OCI-LY1 (cell line): ENCODE data around the gene CFAP74.
A peak's percentile ranks its signal among the peaks of the same experiment; 100 is the strongest.

Source experiments
- H2AFZ ChIP-seq: fragments of 200-600 bp; sonication (generic), shearing (Covaris generic); 2 replicates; pipeline ENCODE4 v1.6.0; 2014; ENCODE audit warnings: antibody characterized with exemption, mild to moderate bottlenecking, low read length
- H3F3A ChIP-seq: fragments of 200-600 bp; sonication (generic), shearing (Covaris generic); 2 replicates; pipeline ENCODE4 v1.6.0; 2014; ENCODE audit warnings: mild to moderate bottlenecking, antibody characterized with exemption, low read length, moderate library complexity; ENCODE audit not compliant: insufficient read depth
- H3K27ac ChIP-seq: fragments of 200-600 bp; sonication (generic); 2 replicates; pipeline ENCODE4 v1.5.1; 2014; ENCODE audit warnings: low read length, mixed run types, mild to moderate bottlenecking, low read depth; ENCODE audit not compliant: poor library complexity, severe bottlenecking
- H3K27me3 ChIP-seq: fragments of 200-600 bp; sonication (generic); 2 replicates; pipeline ENCODE4 v1.6.0; 2014; ENCODE audit warnings: antibody characterized with exemption, mild to moderate bottlenecking, low read length, moderate library complexity; ENCODE audit not compliant: insufficient read depth
- H3K36me3 ChIP-seq: fragments of 200-600 bp; sonication (generic); 2 replicates; pipeline ENCODE4 v1.6.1; 2014; ENCODE audit warnings: mild to moderate bottlenecking, antibody characterized with exemption, low read length, moderate library complexity, mixed read lengths; ENCODE audit not compliant: insufficient read depth
- H3K4me1 ChIP-seq: fragments of 200-600 bp; sonication (generic); 2 replicates; pipeline ENCODE4 v1.5.1; 2014; ENCODE audit warnings: mild to moderate bottlenecking, low read length, moderate library complexity; ENCODE audit not compliant: insufficient read depth, severe bottlenecking
- H3K4me2 ChIP-seq: fragments of 200-600 bp; sonication (generic), shearing (Covaris generic); 2 replicates; pipeline ENCODE4 v1.6.1; 2014; ENCODE audit warnings: low read length
- H3K4me3 ChIP-seq: fragments of 200-600 bp; sonication (generic); 2 replicates; pipeline ENCODE4 v1.5.1; 2014; ENCODE audit warnings: low read length, low read depth, mild to moderate bottlenecking, mixed read lengths; ENCODE audit not compliant: poor library complexity, severe bottlenecking
- H3K79me2 ChIP-seq: fragments of 200-600 bp; shearing (Covaris generic); 2 replicates; pipeline ENCODE4 v1.6.1; 2016; ENCODE audit warnings: mixed run types, low read length, mixed read lengths; ENCODE audit not compliant: insufficient read depth
- H3K9ac ChIP-seq: fragments of 200-600 bp; sonication (generic), shearing (Covaris generic); 2 replicates; pipeline ENCODE4 v1.6.1; 2014; ENCODE audit warnings: mild to moderate bottlenecking, low read length, mixed read lengths
- H3K9me2 ChIP-seq: fragments of 200-600 bp; sonication (generic), shearing (Covaris generic); 2 replicates; pipeline ENCODE4 v1.6.1; 2014; ENCODE audit warnings: low read depth, mild to moderate bottlenecking, low read length, mixed read lengths
- H3K9me3 ChIP-seq: fragments of 200-600 bp; shearing (Covaris generic); 2 replicates; pipeline ENCODE4 v1.6.1; 2014; ENCODE audit warnings: low read length, mixed read lengths
- H4K20me1 ChIP-seq: fragments of 200-600 bp; sonication (generic), shearing (Covaris generic); 2 replicates; pipeline ENCODE4 v1.6.0; 2016; ENCODE audit warnings: mild to moderate bottlenecking, low read length; ENCODE audit not compliant: insufficient read depth
- EZH2 ChIP-seq: fragments of 200-600 bp; sonication (generic), shearing (Covaris generic); IDR thresholded peaks from 2 replicates; pipeline ENCODE4 v1.8.0; 2017; ENCODE audit warnings: borderline replicate concordance, mixed run types, mild to moderate bottlenecking, antibody characterized with exemption, low read length, moderate library complexity, mixed read lengths
- TF ChIP-seq, protein P1 (sequence below): fragments of 200-600 bp; sonication (generic), shearing (Covaris generic); IDR thresholded peaks from 2 replicates; pipeline ENCODE4 v1.5.1; 2017; ENCODE audit warnings: mild to moderate bottlenecking, antibody characterized with exemption, low read length, moderate library complexity, mixed read lengths

CFAP74 gene

DNA sequence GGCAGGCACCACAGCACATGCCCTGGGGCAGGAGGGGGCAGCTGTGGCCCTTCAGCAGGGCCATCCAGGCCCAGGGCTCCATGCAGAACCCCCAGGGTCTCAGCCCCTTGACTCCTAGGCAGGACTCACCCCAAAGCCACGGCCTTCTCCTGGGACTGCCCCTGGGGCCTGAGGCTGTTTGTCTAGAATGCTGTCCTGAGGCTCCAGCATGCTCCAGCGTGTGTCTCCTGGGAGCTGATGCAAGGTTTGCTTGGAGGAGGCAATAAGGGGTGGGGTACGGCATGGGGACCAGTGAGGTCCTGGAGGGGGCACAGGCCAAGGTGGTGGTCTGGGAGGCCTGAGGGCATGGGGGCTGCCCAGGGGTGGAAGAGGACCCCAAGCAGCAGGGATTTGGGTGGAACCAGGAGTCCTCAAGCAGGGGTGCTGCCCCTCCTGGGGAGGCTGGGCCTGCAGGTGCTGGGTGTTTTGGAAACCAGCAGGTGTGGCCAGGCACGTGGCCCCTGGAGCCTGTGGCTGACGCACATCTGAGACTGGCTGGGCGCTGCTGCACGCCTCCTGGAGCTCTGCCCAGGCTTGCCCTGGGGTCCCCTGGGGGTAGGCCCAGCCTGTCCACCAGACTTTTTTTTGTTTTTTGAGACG lies 96.4 kb downstream of the CFAP74 start:
- H3K27me3 ChIP-seq, result no peaks in the 10 kb centered on the region
- H3K4me3 ChIP-seq, result no peak overlapping the region
- H2AFZ ChIP-seq, result no peak overlapping the region
- TF ChIP-seq, protein P1, sequence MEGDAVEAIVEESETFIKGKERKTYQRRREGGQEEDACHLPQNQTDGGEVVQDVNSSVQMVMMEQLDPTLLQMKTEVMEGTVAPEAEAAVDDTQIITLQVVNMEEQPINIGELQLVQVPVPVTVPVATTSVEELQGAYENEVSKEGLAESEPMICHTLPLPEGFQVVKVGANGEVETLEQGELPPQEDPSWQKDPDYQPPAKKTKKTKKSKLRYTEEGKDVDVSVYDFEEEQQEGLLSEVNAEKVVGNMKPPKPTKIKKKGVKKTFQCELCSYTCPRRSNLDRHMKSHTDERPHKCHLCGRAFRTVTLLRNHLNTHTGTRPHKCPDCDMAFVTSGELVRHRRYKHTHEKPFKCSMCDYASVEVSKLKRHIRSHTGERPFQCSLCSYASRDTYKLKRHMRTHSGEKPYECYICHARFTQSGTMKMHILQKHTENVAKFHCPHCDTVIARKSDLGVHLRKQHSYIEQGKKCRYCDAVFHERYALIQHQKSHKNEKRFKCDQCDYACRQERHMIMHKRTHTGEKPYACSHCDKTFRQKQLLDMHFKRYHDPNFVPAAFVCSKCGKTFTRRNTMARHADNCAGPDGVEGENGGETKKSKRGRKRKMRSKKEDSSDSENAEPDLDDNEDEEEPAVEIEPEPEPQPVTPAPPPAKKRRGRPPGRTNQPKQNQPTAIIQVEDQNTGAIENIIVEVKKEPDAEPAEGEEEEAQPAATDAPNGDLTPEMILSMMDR, result no peak; the same call in 1 of the 2 replicates
- no peak for TF ChIP-seq EZH2
- H3K79me2 ChIP-seq, result no peaks in the 10 kb centered on the region
- H3K4me1 ChIP-seq, result peaks cover 35% of the 10 kb centered on the region
- no peaks in the 10 kb centered on the region for H3K36me3 ChIP-seq
- H3K4me2 ChIP-seq, result peak overlapping the region; percentile 12; the same call in 1 of the 2 replicates
- peak overlapping the region; percentile 99 for H3K27ac ChIP-seq
- H3K9me3 ChIP-seq, result 0 out of 2 replicates have a peak, but pooled peaks cover 4% of the 10 kb centered on the region
- H3K9me2 ChIP-seq, result no peaks in the 10 kb centered on the region
- no peaks in the 10 kb centered on the region for H4K20me1 ChIP-seq
- H3F3A ChIP-seq, result 0 out of 2 replicates have a peak, but pooled peaks cover 7% of the 10 kb centered on the region
- H3K9ac ChIP-seq, result peak overlapping the region; percentile 56; the same call in 1 of the 2 replicates

DNA sequence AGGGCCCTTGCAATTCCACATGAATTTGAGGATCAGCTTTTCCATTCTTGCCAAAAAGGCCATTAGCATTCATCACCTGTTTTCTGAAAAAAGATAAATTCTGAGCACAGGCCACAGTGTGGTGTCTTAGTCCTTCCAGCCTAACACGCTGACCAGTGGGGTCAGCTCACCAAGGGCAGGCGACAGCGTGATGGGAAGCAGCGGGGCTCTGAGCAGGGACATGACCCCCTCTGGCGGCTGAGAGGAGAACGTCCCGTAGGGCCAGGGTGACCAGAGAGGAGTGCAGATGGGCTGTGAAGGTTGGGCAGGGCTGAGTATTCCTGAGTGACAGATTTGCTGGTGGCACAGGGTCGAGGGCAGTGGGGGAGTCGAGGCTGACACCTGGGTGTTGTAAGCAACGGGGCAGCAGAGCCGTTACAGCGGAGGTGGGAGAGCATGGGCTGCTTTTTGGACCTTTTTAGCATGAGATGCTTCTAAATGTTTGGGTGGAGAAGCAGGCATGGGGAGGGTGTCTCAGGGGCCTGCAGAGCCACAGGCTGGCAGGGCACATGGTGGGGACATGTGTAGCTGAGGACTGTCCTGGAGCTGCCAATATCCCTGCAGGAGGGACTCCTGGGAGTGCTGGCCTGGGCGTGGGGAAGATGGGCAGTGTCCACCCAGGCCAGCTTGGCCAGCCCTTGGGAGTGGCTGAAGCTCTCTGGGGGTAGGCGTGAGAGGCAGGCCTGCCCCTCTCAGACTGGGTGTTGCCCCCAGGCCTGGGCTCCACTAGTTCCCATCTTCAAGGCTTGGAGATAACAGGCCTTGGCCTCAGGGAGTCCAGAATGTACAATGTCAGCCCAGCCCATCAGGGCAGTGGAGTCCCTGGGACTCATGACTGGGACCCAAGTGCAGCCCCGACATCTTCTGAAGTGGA lies 97.1 kb downstream of the CFAP74 start:
- Histone ChIP-seq H3K9ac (peak overlapping the region; percentile 56; the same call in 1 of the 2 replicates), H2AFZ (no peak overlapping the region)

DNA sequence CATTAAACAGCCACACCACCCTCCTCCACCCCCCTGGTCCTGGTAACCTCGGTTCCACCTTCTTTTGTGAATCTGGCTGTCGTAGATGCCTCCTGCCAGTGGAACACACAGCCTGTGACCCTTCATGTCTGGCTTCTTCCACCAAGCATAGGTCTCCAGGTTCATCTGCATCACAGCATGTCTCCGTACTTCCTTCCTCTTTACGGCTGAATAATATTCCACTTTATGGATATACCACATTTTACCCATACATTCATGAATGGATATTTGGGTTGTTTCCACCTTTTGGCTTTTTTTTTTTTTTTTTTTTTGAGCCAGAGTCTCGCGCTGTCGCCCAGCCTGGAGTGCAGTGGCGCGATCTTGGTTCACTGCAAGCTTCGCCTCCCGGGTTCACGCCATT lies 100.4 kb downstream of the CFAP74 start:
- no peak overlapping the region for H2AFZ ChIP-seq
- H3K4me1 ChIP-seq, result peaks cover 63% of the 10 kb centered on the region
- H3K79me2 ChIP-seq, result no peaks in the 10 kb centered on the region
- no peaks in the 10 kb centered on the region for H3K27me3 ChIP-seq
- no peak overlapping the region for H3K9ac ChIP-seq
- no peaks in the 10 kb centered on the region for H4K20me1 ChIP-seq
- no peak overlapping the region for H3K4me3 ChIP-seq
- H3K9me2 ChIP-seq, result no peaks in the 10 kb centered on the region
- peaks cover 13% of the 10 kb centered on the region; the same call in 1 of the 2 replicates for H3F3A ChIP-seq
- no peaks in the 10 kb centered on the region for H3K36me3 ChIP-seq
- TF ChIP-seq, protein P1, result no peak
- no peak for TF ChIP-seq EZH2
- H3K9me3 ChIP-seq, result 0 out of 2 replicates have a peak, but pooled peaks cover 4% of the 10 kb centered on the region
- no peak overlapping the region for H3K4me2 ChIP-seq
- no peak overlapping the region for H3K27ac ChIP-seq

More for the DNA sequence above, 97.1 kb downstream of the CFAP74 start:
- H3K4me3 ChIP-seq, result no peak overlapping the region
- 0 out of 2 replicates have a peak, but pooled peaks cover 7% of the 10 kb centered on the region for H3F3A ChIP-seq
- no peaks in the 10 kb centered on the region for H3K79me2 ChIP-seq
- no peaks in the 10 kb centered on the region for H3K9me2 ChIP-seq
- H3K27me3 ChIP-seq, result no peaks in the 10 kb centered on the region
- H3K4me1 ChIP-seq, result peaks cover 43% of the 10 kb centered on the region
- peak overlapping the region; percentile 99 for H3K27ac ChIP-seq
- peak overlapping the region; percentile 12; the same call in 1 of the 2 replicates for H3K4me2 ChIP-seq
- 0 out of 2 replicates have a peak, but pooled peaks cover 4% of the 10 kb centered on the region for H3K9me3 ChIP-seq
- H4K20me1 ChIP-seq, result no peaks in the 10 kb centered on the region
- no peaks in the 10 kb centered on the region for H3K36me3 ChIP-seq
- no peak for TF ChIP-seq EZH2
- TF ChIP-seq, protein P1, result peak; percentile 95
